Left ventricle myocardium inferior (tissue), 1 donor: ENCODE results near the gene NELFCD. TPM values are rescaled to one million over a fixed set of nuclear protein-coding genes. Genes with fewer than 3 reads are reported as not detected.

Experiments used
- DNase-seq: peaks from one replicate; pipeline ENCODE4 v3.0.0-alpha.2; 2020
- H3K27ac ChIP-seq: fragments of 200-600 bp; replicated peaks from 2 replicates; pipeline ENCODE4 v1.8.0; 2021
- H3K27me3 ChIP-seq: fragments of 200-600 bp; 2 replicates; pipeline ENCODE4 v1.8.0; 2021; ENCODE audit warnings: low read depth
- H3K36me3 ChIP-seq: fragments of 200-600 bp; 2 replicates; pipeline ENCODE4 v1.8.0; 2021
- H3K4me1 ChIP-seq: fragments of 200-600 bp; 2 replicates; pipeline ENCODE4 v1.8.0; 2021
- H3K4me3 ChIP-seq: fragments of 200-600 bp; 2 replicates; pipeline ENCODE4 v1.8.0; 2021; ENCODE audit warnings: mild to moderate bottlenecking, moderate library complexity
- H3K9me3 ChIP-seq: fragments of 200-600 bp; replicated peaks from 2 replicates; pipeline ENCODE4 v1.8.0; 2021
- CTCF ChIP-seq: fragments of 200-600 bp; IDR thresholded peaks from 2 replicates; pipeline ENCODE4 v1.8.0; 2021; ENCODE audit warnings: antibody characterized with exemption, mild to moderate bottlenecking, borderline replicate concordance
- intact Hi-C: fragments of 100-400 bp; cut with micrococcal nuclease; formaldehyde crosslinking; loops from one replicate; pipeline ENCODE4 v1.11.0; 2022
- total RNA-seq: library from RNA; stranded (reverse); fragmentation: NEBNext Ultra II Directional; extraction: Animal tissue kit (Norgen Biotek cat#: 25700); gene quantifications from one replicate; pipeline ENCODE4 v1.2.1, GENCODE V29; 2021
- donor health status: DM: no; HTN: yes; CAD: no; lungs with severe emphysema.

Gene NELFCD
- total RNA-seq, 1 donor from 2014 or later, result 30.4 TPM

DNA sequence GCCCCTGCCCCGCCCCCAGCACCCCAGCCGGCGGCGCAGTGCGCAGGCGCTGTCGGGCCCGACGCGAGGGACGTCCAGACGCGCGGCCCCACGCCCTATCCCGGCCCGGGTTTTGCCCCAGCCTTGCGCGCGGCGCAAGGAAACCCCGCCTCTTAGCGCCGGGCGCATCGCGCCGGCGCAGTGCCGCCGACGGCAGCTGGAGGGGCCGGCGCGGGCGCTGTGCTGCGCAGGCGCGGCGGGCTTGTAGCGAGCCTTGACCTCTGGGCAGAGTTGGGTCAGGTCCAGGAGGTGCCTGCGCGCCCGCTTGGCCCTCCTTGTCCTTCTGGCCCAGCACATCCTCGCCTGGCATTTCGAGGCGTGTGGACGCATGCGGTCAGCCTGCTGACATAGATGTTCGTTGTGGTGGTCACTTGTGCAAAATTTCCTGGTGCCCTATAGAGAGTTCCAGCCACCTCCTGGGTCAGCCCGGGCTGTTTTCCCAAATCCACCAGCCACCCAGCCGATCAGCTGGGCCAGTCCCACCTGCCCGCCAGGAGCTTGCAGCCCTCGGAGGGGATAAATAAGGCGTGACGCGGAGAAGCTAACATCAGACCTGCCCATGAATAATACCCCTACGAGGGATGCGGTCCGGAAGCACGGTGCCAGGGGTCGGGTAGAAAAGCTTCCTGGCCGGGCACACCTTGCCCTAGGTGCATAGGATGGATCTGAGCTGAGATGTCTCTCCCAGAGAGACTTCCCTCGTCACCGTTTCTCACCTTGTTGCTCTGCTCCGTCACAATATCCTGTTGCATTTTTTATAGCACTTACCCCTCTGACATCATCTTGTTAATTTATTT, 62.0 kb downstream of the NELFCD start:
- peak overlapping the region; percentile 88 for H3K27ac ChIP-seq
- peak; percentile 48 for TF ChIP-seq CTCF
- no peaks in the 10 kb centered on the region for H3K27me3 ChIP-seq
- peak; percentile 93 for DNase-seq
- H3K4me1 ChIP-seq, result peaks cover 46% of the 10 kb centered on the region
- H3K9me3 ChIP-seq, result no peaks in the 10 kb centered on the region
- H3K4me3 ChIP-seq, result peak overlapping the region; percentile 88
- peaks cover 4% of the 10 kb centered on the region for H3K36me3 ChIP-seq
- intact Hi-C loops, result no loop called here

DNA sequence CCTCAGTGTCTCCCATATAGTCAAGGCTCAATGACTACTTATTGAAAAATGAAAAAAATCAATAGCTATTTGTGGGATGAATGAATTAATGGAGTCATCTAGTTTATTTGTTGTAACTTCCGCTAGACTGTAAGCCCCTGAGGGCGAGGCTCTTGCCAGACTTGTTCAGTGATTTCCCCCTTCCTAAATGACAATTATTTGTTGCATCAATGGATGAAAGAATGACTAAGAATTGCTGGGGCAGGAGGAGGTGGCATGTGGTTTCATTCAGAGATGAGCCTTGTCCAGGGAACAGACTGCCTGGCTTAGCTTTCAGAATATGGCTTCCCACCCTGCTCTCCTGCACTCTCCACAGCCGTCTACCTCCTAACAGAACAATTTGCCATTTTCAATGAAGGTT, 62.6 kb downstream of the NELFCD start:
- Histone ChIP-seq H3K27ac (peak overlapping the region; percentile 88), H3K4me3 (no peak overlapping the region), H3K9me3 (no peaks in the 10 kb centered on the region), H3K27me3 (no peaks in the 10 kb centered on the region), H3K4me1 (peaks cover 45% of the 10 kb centered on the region), H3K36me3 (no peaks in the 10 kb centered on the region)
- intact Hi-C loops, result no loop called here
- DNase-seq, result no peak
- no peak for TF ChIP-seq CTCF

GRCh38 chr20:59044295-59044694, 63.2 kb downstream of the NELFCD start:
- DNase-seq, result no peak
- H3K4me3 ChIP-seq, result no peak overlapping the region
- no peaks in the 10 kb centered on the region for H3K36me3 ChIP-seq
- no peaks in the 10 kb centered on the region for H3K27me3 ChIP-seq
- H3K9me3 ChIP-seq, result no peaks in the 10 kb centered on the region
- no peak for TF ChIP-seq CTCF
- intact Hi-C loops, result no loop called here
- H3K27ac ChIP-seq, result peak overlapping the region; percentile 88
- peaks cover 40% of the 10 kb centered on the region for H3K4me1 ChIP-seq

Other genes with a start within 250 kb of the NELFCD start
- gene GNAS-AS1, start 130.4 kb upstream of the NELFCD start, total RNA-seq, result 0.25 TPM
- gene GNAS, start 128.5 kb upstream of the NELFCD start, total RNA-seq, result 1,444 TPM
- gene CTSZ, start 26.0 kb downstream of the NELFCD start, total RNA-seq, result 131 TPM
- gene TUBB1, start 38.2 kb downstream of the NELFCD start, total RNA-seq, result 0.30 TPM
- gene ATP5F1E, start 51.1 kb downstream of the NELFCD start, total RNA-seq, result 134 TPM
- 46.6 TPM for gene PRELID3B, start 61.5 kb downstream of the NELFCD start, total RNA-seq
- 0.05 TPM for gene ZNF831, start 182.6 kb downstream of the NELFCD start, total RNA-seq